ENCODE measurements around the gene UBE2E2. TPM values are rescaled to one million over a fixed set of nuclear protein-coding genes. Genes with fewer than 3 reads are reported as not detected.
A peak's percentile ranks its signal among the peaks of the same experiment; 100 is the strongest.

UBE2E2 gene
- total and polyA plus RNA-seq, 7 experiments from 2014 or later: 2.4 to 28.8 (median 15.3) TPM

DNA sequence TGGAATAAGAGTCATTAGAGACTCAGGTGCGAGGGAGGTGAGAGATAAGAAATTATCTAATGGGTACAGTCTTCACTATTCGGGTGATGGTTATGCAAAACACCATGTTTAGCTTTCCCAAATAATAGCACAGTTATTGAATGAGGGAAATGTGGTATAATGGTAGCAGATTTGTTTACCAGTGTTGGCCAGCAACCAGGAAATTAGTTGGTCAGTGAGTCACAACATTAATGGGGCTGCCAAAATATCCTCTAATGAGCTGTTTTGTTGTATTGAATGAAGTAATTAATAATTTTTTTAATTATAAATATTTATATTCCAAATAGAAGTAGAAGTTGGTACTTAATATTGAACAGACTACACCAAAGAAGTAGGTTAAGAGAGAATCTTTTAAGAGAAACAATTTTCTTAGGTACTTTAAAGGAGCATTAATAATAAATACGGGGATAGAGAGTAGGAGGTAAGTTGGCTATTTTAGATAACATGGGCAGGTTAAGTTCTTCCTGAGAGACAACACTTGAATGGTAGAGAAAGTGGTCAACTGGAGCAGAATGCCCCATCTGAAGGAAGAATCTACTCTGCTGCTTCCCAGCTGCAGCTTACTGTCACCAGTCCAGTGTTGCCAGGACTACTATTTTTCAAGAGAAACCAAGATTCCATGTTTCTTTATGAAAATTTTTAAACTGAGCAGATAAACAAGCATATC, 218.8 kb downstream of the UBE2E2 start:
- Mint-ChIP-seq H3K4me3 (no peak overlapping the region), H3K27me3 (peaks cover 0 to 5% (median 0%) of the 10 kb centered on the region in 5 donors), H3K9me3 (peaks cover 0 to 19% (median 10%) of the 10 kb centered on the region in 11 donors), H3K4me1 (peaks cover 0 to 10% (median 0%) of the 10 kb centered on the region in 7 donors), H3K27ac (no peak overlapping the region), H3K36me3 (peaks cover 0 to 18% (median 15%) of the 10 kb centered on the region in 5 donors)
- POLR2A ChIA-PET: no interaction called here
- DNase-seq (no peak), ATAC-seq (no peak)
- CTCF ChIA-PET: no interaction called here
- intact Hi-C loops (cut with micrococcal nuclease): no loop called here
- Histone ChIP-seq H3K4me3 (ENCODE audit: low read length) (no peak overlapping the region), H3K27me3 (ENCODE audit: control insufficient read depth in 2 of 2, insufficient read depth in 2 of 2, low read length in 2 of 2) (no peaks in the 10 kb centered on the region), H3K27ac (ENCODE audit: low read depth, low read length) (no peak overlapping the region), H3K9me3 (ENCODE audit: control insufficient read depth in 2 of 3, low read length in 3 of 3) (peaks cover 0 to under 1% (median 0%) of the 10 kb centered on the region in 3 experiments), H3K36me3 (ENCODE audit: control insufficient read depth in 2 of 3, insufficient read depth in 3 of 3, low read length in 3 of 3) (no peaks in the 10 kb centered on the region), H3K4me1 (ENCODE audit: control insufficient read depth in 2 of 2, insufficient read depth in 2 of 2, low read length in 2 of 2) (no peaks in the 10 kb centered on the region)

DNA sequence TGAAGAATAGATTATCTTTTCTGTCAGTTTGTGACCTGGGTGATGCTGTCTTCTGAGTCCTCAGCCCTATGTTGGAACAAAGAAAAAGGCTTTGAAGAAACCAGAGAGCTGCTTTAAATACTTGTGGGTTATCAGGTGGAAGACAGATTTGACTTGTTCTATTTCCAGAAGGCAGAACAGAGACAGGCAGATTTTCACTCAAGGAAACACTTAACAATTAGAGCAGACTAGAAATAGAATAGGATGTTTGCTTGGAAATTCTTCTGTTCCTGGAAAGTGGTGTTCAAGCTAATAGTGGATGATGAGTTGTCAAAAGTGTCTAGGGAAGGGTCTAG, 219.4 kb downstream of the UBE2E2 start:
- H3K4me3 Mint-ChIP-seq: no peak overlapping the region
- Histone ChIP-seq H3K4me1 (ENCODE audit: control insufficient read depth in 2 of 2, insufficient read depth in 2 of 2, low read length in 2 of 2) (no peaks in the 10 kb centered on the region), H3K4me3 (ENCODE audit: low read length) (no peak overlapping the region), H3K27ac (ENCODE audit: low read depth, low read length) (no peak overlapping the region), H3K9me3 (ENCODE audit: control insufficient read depth in 2 of 3, low read length in 3 of 3) (peaks cover 0 to 4% (median 0%) of the 10 kb centered on the region in 3 experiments), H3K36me3 (ENCODE audit: control insufficient read depth in 2 of 3, insufficient read depth in 3 of 3, low read length in 3 of 3) (no peaks in the 10 kb centered on the region), H3K27me3 (ENCODE audit: control insufficient read depth in 2 of 2, insufficient read depth in 2 of 2, low read length in 2 of 2) (no peaks in the 10 kb centered on the region)
- peaks cover 0 to 23% (median 19%) of the 10 kb centered on the region in 5 donors for H3K36me3 Mint-ChIP-seq
- no peak for ATAC-seq
- POLR2A ChIA-PET: no interaction called here
- intact Hi-C loops (cut with micrococcal nuclease): no loop called here
- peaks cover 0 to 5% (median 0%) of the 10 kb centered on the region in 5 donors for H3K27me3 Mint-ChIP-seq
- CTCF ChIA-PET: no interaction called here
- H3K4me1 Mint-ChIP-seq: peaks cover 0 to 10% (median 0%) of the 10 kb centered on the region in 7 donors
- peaks cover 0 to 24% (median 12%) of the 10 kb centered on the region in 11 donors for H3K9me3 Mint-ChIP-seq
- no peak overlapping the region for H3K27ac Mint-ChIP-seq
- DNase-seq: no peak

DNA sequence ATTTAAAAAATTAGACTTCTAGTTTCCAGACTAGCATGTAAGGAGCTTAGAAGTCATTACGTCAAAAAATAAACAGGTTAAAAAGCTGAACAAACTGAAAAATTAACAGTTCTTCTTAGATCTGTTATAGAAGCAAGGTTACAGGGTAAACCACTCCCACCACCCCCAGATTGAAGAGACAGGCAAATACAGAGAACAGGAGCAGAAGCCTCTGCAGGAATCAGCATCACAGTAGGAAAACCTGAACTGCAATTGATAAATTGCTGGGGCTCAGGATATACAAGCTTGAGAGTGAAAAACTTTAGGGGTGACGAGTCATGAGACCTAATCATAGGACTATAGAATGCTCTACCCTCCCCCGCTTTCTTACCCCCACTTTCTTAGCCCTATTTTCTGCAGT, 222.3 kb downstream of the UBE2E2 start:
- Mint-ChIP-seq H3K4me1 (peaks cover 0 to 10% (median under 1%) of the 10 kb centered on the region in 7 donors), H3K36me3 (peaks cover 0 to 26% (median 22%) of the 10 kb centered on the region in 5 donors), H3K27ac (no peak overlapping the region), H3K27me3 (peaks cover 0 to 5% (median 0%) of the 10 kb centered on the region in 5 donors), H3K4me3 (no peak overlapping the region), H3K9me3 (peaks cover 0 to 30% (median 11%) of the 10 kb centered on the region in 11 donors)
- no peak for ATAC-seq
- DNase-seq: no peak
- no peak overlapping the region for H3K27ac ChIP-seq (ENCODE audit: low read depth, low read length)
- H3K9me3 ChIP-seq (ENCODE audit: control insufficient read depth in 2 of 3, low read length in 3 of 3): peaks cover 0 to 4% (median 0%) of the 10 kb centered on the region in 3 experiments
- ChIA-PET CTCF (no interaction called here), POLR2A (interaction anchor here (1.2 kb wide), 1 partner anchor 116 kb away, joined by 3 read pairs; no protein-coding TSS in a partner anchor)
- no peaks in the 10 kb centered on the region for H3K36me3 ChIP-seq (ENCODE audit: control insufficient read depth in 2 of 3, insufficient read depth in 3 of 3, low read length in 3 of 3)
- intact Hi-C loops (cut with micrococcal nuclease): no loop called here
- H3K27me3 ChIP-seq (ENCODE audit: control insufficient read depth in 2 of 2, insufficient read depth in 2 of 2, low read length in 2 of 2): no peaks in the 10 kb centered on the region
- H3K4me1 ChIP-seq (ENCODE audit: control insufficient read depth in 2 of 2, insufficient read depth in 2 of 2, low read length in 2 of 2): no peaks in the 10 kb centered on the region
- H3K4me3 ChIP-seq (ENCODE audit: low read length): no peak overlapping the region

DNA sequence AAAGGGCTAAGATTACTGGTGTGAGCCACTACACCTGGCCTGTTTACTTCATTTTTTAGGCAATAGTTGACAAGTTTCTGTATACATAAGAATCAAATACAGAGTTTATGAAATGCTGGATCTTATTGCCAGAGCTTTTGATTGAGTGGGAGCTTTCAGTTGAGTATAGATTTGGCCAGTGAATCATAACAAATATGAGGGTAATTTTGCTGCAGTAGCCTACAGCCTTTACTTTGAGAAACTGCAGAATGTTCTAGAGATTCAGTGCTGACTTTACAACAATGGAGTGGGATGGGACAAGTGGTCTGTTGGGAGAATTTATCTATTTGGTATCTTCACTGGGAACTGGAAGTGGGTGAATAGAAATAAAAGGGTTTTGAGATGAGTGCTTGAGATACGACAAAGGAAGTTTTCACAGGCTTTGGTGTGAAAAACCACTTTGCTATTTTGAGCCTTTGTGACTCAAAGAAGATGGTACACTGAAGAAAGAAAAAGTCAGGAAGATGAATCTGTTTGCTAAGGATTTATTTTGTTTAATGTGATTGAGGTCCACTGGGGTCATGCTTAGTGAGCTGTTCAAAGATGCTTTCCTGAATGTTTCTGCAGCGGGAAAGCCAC, 227.8 kb downstream of the UBE2E2 start:
- POLR2A ChIA-PET: no interaction called here
- Histone ChIP-seq H3K27me3 (ENCODE audit: control insufficient read depth in 2 of 2, insufficient read depth in 2 of 2, low read length in 2 of 2) (no peaks in the 10 kb centered on the region), H3K4me3 (ENCODE audit: low read length) (no peak overlapping the region), H3K36me3 (ENCODE audit: control insufficient read depth in 2 of 3, insufficient read depth in 3 of 3, low read length in 3 of 3) (no peaks in the 10 kb centered on the region), H3K27ac (ENCODE audit: low read depth, low read length) (no peak overlapping the region), H3K4me1 (ENCODE audit: control insufficient read depth in 2 of 2, insufficient read depth in 2 of 2, low read length in 2 of 2) (no peaks in the 10 kb centered on the region), H3K9me3 (ENCODE audit: control insufficient read depth in 2 of 3, low read length in 3 of 3) (peaks cover 0 to 4% (median 0%) of the 10 kb centered on the region in 3 experiments)
- Mint-ChIP-seq H3K9me3 (peaks cover 0 to 22% (median 7%) of the 10 kb centered on the region in 11 donors), H3K36me3 (peaks cover 0 to 17% (median 16%) of the 10 kb centered on the region in 5 donors), H3K27ac (peak overlapping the region in 2 of 9 donors; percentile 3 to 58), H3K4me3 (no peak overlapping the region), H3K4me1 (peaks cover 7 to 14% (median 9%) of the 10 kb centered on the region in 7 donors), H3K27me3 (no peaks in the 10 kb centered on the region)
- CTCF ChIA-PET: no interaction called here
- intact Hi-C loops (cut with micrococcal nuclease): loop anchor here in 1 of 2 donors (1.0 kb wide), 1 partner anchor 11 kb away; no protein-coding TSS in a partner anchor
- DNase-seq (no peak), ATAC-seq (no peak)

DNA sequence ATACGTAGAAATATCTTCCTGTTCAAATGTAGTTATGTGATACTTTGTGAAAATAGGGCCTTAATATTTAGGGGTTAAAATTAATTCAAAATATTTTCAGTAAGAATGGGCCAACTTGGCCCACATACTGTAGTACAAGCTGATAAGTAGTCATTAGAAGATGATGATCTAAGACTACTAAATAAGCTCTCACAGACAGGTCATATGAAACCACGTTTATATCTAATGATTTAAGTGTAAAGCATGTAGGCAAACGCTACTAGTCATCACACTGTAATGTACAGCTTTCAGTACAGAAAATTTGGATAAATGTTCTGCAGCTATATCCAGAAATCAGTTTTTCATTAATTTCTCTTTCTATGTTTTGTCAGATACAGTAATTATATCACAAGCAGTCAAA, 228.6 kb downstream of the UBE2E2 start:
- no peak for DNase-seq
- CTCF ChIA-PET: no interaction called here
- Mint-ChIP-seq H3K36me3 (peaks cover 0 to 10% (median 9%) of the 10 kb centered on the region in 5 donors), H3K27me3 (no peaks in the 10 kb centered on the region), H3K9me3 (peaks cover 0 to 13% (median 0%) of the 10 kb centered on the region in 11 donors), H3K27ac (no peak overlapping the region), H3K4me1 (peaks cover 7 to 15% (median 9%) of the 10 kb centered on the region in 7 donors), H3K4me3 (no peak overlapping the region)
- Histone ChIP-seq H3K27ac (ENCODE audit: low read depth, low read length) (no peak overlapping the region), H3K4me1 (ENCODE audit: control insufficient read depth in 2 of 2, insufficient read depth in 2 of 2, low read length in 2 of 2) (no peaks in the 10 kb centered on the region), H3K4me3 (ENCODE audit: low read length) (no peak overlapping the region), H3K9me3 (ENCODE audit: control insufficient read depth in 2 of 3, low read length in 3 of 3) (peaks cover 0 to 4% (median 0%) of the 10 kb centered on the region in 3 experiments), H3K27me3 (ENCODE audit: control insufficient read depth in 2 of 2, insufficient read depth in 2 of 2, low read length in 2 of 2) (no peaks in the 10 kb centered on the region), H3K36me3 (ENCODE audit: control insufficient read depth in 2 of 3, insufficient read depth in 3 of 3, low read length in 3 of 3) (no peaks in the 10 kb centered on the region)
- POLR2A ChIA-PET: no interaction called here
- ATAC-seq: no peak
- intact Hi-C loops (cut with micrococcal nuclease): loop anchor here in 1 of 2 donors (1.0 kb wide), 1 partner anchor 11 kb away; no protein-coding TSS in a partner anchor

DNA sequence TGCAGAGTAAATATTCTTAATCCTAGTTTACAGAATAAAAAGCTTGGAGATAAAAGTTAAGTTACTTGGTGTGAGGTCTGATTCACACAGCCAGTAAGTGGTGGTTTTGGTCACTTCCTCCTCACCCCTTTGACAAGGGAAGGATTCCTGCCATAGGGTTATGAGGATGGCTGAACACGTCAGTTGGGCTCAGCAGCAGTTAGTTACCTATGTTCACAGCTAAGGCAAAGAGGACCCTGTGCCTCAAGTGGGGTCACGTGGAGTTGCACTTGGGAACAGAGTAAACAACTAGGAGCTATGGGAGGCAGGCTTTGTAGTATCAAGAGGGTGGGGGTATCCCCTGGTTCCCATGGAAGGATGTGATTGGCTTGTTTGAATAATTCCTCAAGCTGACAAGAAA, 232.2 kb downstream of the UBE2E2 start:
- DNase-seq: no peak
- no peaks in the 10 kb centered on the region for H3K27me3 ChIP-seq (ENCODE audit: control insufficient read depth in 2 of 2, insufficient read depth in 2 of 2, low read length in 2 of 2)
- H3K36me3 ChIP-seq (ENCODE audit: control insufficient read depth in 2 of 3, insufficient read depth in 3 of 3, low read length in 3 of 3): no peaks in the 10 kb centered on the region
- intact Hi-C loops (cut with micrococcal nuclease): no loop called here
- H3K4me1 Mint-ChIP-seq: peaks cover 16 to 38% (median 28%) of the 10 kb centered on the region in 7 donors
- H3K4me3 Mint-ChIP-seq: no peak overlapping the region
- H3K36me3 Mint-ChIP-seq: no peaks in the 10 kb centered on the region
- peaks cover 0 to 13% of the 10 kb centered on the region in 2 donors for H3K4me1 ChIP-seq (ENCODE audit: control insufficient read depth in 2 of 2, insufficient read depth in 2 of 2, low read length in 2 of 2)
- H3K27me3 Mint-ChIP-seq: no peaks in the 10 kb centered on the region
- no peaks in the 10 kb centered on the region for H3K9me3 ChIP-seq (ENCODE audit: control insufficient read depth in 2 of 3, low read length in 3 of 3)
- no peak for ATAC-seq
- no peak overlapping the region for H3K27ac ChIP-seq (ENCODE audit: low read depth, low read length)
- H3K27ac Mint-ChIP-seq: peak overlapping the region in 1 of 9 donors; percentile 37
- POLR2A ChIA-PET: no interaction called here
- no peak overlapping the region for H3K4me3 ChIP-seq (ENCODE audit: low read length)
- H3K9me3 Mint-ChIP-seq: no peaks in the 10 kb centered on the region
- CTCF ChIA-PET: interaction anchor here (0.6 kb wide), 1 partner anchor 19 kb away, joined by 3 read pairs; no protein-coding TSS in a partner anchor
